UCSD-AML1 (cell line): Measurements from ENCODE around the gene KMT2D.

Source experiments
- DNase-seq: peaks from one replicate; lab custom pipeline; 2025; ENCODE audit not compliant: unreplicated experiment; lab: John Stamatoyannopoulos, UW

KMT2D gene

GRCh38 chr12:49037947-49038237, 22.7 kb downstream of the KMT2D start:
- no peak for DNase-seq

GRCh38 chr12:49037111-49037946, 23.3 kb downstream of the KMT2D start:
- DNase-seq = no peak

DNA sequence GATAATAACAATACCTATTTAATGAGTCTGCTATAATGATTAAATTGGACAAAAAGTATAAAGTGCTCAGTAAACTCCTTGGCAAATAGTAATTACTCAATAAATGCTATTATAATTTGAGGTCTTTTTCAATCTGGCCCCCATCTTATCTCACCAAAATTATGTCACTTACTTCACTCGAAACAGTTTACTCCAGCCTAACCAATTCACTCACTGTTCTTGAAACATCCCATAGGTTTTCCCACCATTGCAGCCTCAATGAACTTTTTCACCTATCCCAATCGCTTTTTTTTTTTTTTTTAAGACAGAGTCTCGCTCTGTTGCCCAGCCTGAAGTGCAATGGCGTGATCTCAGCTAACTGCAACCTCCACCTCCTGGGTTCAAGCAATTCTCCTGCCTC, 24.6 kb downstream of the KMT2D start:
- no peak for DNase-seq

GRCh38 chr12:49034286-49034622, 26.3 kb downstream of the KMT2D start:
- no peak for DNase-seq

DNA sequence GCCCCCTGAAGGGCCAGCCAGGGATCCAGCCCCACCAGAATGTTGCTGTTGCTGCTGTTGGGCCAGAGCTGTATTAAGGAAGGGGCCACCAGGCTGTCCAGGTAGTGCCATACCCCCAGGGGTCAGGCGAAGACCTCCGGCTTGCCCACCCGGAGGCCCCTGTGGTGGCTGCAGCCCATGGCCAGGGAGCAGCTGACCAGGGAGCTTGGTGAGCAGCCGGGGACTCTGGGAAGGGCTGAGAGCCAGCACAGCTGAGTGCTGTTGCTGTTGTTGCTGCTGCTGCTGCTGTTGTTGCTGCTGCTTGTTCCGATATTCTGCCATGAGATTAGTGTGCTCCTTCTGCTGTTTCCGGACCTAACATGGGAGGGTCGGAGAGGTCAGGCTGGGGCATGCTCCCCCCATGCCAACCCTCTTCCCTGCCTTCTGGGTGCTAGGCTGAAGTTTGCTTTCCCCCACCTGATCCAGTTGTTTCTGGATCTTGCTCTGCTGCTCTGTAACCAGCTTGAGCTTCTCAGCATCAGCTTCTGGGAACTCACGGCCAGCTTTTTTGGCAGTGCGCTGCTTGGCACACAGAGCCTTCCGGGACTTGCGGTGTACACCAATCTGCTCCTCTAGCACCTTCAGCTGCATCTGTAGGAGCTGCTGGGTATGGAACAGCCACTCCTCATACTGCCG, 26.8 kb downstream of the KMT2D start:
- DNase-seq = no peak

DNA sequence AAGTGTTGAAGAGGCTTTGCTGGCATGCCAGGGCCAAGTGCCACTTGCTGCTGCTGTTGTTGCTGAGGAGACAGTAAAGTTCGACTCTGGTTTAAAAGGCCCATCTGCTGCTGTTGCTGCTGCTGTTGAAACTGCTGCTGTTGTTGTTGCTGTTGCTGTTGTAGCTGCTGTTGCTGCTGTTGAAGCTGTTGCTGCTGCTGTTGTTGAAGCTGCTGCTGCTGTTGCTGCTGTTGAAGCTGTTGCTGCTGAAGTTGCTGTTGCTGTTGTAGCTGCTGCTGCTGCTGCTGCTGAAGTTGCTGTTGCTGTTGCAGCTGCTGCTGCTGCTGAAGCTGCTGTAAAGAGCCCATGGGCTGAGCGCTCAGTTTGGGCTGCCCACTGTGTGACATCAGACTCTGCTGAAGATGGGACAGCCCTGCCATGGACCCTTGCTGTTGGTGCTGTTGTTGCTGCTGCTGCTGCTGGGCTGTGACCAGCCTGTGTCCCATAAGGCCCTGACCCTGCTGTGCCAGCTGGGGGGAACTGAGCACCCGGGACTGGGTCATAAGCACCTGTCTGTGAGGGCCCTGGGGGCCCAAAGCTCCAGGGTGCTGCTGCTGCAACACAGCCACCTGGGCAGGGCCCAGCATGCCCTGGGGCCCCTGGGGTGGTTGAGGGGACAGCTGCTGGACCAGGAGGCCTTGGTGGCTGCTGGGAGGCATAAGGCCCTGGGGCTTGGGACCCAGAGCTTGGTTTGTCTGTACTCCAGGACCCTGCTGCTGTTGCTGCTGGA, 27.7 kb downstream of the KMT2D start:
- no peak for DNase-seq

DNA sequence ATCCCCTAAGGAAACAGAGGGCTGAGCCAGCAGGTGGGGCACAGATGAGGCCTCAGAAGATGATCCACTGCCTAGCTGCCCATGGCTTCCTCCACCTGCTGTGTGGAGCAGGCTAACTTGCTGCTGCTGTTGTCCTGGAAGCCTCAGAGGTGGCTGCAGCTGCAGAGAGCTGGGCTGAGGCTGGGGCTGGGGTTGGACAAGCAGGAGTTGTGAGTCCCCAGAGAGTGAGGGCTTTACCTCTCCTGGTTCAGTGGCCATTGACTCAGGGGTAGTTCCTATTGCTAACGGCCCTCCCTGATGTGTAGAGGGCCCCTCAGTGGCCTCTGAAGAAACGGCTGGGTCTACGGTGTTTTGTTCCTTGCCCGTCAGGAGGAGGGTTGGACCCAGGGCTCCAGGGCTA, 28.3 kb downstream of the KMT2D start:
- DNase-seq = no peak

GRCh38 chr12:49031573-49032161, 28.9 kb downstream of the KMT2D start:
- no peak for DNase-seq

DNA sequence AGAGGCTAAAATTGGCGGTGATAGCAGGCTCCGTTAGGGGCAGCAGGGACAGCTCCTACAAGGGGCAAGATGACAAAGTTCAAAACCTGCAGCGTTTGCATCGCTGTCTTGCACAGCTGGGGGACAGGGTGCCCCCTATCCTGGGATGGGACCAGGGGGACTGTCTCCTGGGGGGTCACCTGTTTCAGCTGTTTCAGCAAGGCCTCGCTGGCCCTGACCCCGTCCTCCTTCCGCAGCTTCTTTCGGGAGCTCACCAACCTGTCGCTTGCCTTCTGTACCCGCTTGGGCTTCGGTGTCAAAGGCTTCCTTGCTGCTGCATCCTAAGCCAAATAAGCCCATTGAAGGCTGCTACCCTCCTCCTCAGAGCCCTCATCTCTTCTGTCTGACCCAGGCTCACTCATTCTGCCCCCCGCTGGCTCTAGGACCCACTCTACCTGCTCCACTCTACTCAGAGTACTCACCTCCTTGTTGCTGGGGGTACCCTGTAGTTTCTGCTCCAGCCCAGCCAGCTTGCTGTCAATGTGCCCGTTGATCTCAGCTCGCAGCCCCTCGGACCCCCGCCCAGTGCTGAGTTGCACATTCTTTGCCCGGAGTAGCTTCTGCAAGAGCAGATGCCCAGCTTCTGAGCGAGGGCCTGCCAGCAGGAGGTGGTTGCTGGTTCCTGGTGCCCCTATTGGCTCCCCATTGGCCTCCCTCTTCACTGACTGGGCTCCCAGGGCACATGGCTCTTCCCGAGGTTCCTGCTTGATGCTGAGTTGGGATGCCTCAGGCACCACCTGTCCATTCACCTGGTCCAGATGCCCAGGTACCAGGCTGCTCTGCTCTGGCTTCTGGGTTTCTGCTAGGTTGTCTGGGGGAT, 29.7 kb downstream of the KMT2D start:
- DNase-seq = no peak

GRCh38 chr12:49030119-49030518, 30.5 kb downstream of the KMT2D start:
- DNase-seq = no peak

- DNase-seq = no peak
These were observed 31.8 kb downstream of the KMT2D start for GRCh38 chr12:49028666-49029275.

DNA sequence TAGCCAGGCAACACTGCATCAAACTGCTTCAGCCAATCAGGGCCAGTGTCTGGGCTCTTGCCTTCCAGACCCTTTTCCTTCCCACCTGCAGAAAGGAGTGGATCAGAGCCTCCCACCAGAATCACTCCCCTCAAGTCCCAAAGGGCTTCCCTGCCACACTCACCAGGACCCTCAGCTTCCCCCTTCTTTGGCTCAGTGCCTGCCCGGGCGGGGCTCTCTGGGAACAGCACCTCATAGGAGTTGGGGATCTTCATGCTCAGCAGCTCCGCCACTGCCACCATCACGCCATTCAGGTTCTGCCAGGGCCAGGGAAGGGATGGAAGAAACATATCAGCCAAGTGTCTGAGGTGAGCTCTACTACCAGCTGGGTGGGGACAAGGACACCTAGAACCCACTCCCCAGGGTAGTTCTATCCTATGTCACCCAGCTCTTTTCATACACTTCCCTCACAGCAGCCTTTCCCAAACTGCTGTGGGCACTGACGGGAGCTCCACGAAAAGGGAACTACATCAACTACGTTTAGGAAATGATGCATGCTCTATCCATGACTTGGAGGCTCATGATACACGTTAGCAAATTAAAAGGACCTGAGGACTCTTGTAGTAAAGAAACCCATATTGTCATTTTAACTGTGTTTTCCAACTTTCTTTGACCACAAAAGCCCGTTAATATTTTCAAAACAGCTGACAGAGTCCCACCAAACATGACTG, 32.6 kb downstream of the KMT2D start:
- no peak for DNase-seq

DNA sequence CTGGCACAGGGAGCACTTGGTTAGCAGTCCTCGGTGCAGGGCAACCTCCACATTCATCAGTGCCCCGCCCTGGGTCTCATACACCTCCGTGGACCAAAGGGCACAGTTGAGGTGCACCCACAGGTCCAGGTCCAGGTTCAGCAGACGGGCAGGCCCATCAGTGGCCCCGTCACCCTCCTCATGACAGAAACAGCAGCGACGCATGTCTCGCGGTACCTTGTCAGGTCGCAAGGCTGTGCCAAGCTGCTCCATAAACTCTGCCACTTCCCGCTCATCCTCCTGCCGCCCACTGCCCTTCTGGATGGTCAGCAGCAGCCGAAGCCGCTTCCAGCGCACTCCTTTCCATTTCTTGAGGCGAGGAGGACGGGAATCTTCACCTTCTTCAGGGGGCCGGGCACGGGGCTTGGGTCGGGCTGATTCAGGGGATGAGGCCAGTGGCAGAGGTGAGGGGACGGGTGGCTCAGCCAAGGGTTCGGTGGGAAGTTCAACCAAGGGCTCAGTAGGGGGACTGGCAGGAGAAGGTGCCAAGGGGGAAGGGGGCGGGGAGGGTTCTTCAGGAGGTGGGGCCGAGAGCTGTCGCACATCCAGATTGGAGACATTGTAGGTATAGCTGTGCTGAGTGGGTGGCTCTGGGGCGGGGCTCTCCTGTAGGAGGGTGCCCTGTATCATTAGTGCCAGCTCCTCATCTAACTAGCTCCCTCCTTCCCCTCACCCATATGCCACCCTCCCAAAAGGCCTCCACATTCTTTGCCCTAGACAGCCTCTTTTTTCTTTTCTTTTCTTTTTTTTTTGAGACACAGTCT, 33.7 kb downstream of the KMT2D start:
- no peak for DNase-seq

- no peak for DNase-seq
These were observed 34.5 kb downstream of the KMT2D start for GRCh38 chr12:49026101-49026500.

DNA sequence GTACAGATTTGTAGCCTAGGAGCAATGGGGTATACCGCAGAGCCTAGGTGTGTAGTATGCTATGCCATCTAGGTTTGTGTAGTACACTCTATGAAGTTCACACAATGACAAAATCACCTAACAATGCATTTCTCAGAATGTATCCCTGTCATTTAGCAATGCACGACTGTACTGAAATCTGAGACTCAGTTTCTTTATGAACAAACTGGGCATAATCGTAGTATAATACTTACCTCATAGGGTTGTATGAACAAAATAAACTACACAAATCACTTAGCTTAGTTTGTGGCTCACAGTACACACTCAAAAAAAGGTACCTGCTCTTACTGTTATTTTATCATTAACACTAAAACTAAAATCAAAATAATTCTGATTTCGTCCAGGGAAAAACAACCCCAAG, 35.1 kb downstream of the KMT2D start:
- DNase-seq = no peak

GRCh38 chr12:49024543-49024942, 36.1 kb downstream of the KMT2D start:
- DNase-seq = no peak

GRCh38 chr12:49023812-49024211, 36.8 kb downstream of the KMT2D start:
- DNase-seq = no peak

DNA sequence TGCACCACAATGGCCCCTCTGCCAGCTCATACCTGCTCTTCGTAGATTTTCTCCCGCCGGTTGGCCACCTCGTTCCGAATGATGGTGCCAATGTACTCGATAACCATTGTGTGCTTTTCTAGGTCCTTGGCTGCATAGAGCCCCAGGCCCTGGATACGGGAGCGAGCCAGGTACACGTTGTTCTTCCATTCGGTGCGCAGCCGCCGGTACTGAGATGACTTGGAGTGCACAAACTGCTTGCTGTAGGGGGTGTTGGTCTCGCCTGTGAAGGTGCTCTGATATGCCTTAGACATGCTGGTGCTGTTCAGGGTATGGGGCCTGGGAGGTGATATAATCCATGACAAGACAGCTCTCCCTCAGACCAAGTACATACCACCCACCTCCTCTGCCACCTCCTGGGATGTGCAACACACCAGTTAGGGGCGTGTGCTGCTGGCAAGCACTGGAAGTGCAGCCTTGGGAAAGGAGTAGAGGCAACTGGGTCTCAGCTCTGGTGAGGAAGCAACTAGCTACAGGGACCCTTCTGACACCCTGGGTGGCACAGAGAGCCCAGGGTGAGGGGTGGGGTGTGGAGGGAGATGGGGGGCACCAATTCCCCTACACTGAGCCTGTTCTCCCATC, 37.9 kb downstream of the KMT2D start:
- no peak for DNase-seq
